GM21825 (cell line): ENCODE measurements around the gene DCAF11.

Experiments used
- ATAC-seq: cut with Tn5 transposase; IDR thresholded peaks from one replicate; pipeline ENCODE4 v1.9.1; 2021; ENCODE audit warnings: mild to moderate bottlenecking, moderate library complexity; ENCODE audit not compliant: unreplicated experiment

The DCAF11 gene

DNA sequence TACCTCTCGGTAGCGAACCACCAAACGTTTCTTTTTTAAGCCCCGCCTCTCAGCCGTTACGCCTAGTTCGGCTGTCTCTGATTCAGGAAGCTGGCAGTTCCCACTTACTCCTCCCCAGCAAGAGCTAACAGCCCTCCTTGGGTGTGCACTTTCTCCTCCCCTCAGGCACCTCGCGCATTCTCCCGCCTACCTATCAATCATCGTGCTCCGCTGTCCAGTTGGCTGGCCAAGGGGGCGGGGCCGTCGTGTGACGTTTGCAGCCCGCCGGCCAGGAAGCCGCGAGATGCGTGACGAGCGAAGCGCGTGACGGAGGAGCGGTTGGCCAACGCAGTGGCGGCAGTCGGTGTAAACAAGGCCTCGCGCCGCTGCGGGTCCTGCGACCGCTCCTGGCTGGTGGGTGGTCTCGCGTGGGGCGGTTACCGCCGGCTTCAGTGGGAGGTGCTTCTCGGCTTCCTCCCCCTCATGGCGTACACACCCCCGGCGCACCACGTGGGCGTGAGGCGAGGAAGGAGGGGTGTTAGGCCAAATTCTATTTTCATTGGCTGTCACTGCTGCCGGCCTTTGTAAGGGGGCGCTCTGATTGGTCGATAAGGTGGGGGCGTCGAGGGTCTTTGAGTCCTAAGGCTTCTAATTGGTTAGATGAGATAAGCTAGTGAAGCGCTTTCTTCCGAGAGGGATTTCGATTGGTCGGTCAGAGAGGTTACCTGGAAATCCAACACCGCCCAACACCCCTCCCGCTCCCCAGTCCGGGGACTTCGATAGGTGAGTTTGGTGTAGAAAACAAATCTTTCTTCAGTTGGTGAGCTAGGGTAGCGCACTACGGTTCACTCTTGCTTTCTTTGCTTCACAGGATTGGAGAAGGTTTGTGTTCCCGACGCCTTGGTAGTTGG is at the start of gene DCAF11, which contains the start of gene NRL:
Gene DCAF11 (plus strand): TSS at position 246 of the 890 bp plus-strand sequence. CDS start 818 bp downstream, outside the sequence.
Gene NRL (minus strand): TSS at position 418 of the 890 bp plus-strand sequence. CDS start 32,101 bp downstream, outside the sequence.
- peak; percentile 75 for ATAC-seq

GRCh38 chr14:24064856-24065255 is 49.7 kb upstream of the DCAF11 start:
- ATAC-seq = no peak

DNA sequence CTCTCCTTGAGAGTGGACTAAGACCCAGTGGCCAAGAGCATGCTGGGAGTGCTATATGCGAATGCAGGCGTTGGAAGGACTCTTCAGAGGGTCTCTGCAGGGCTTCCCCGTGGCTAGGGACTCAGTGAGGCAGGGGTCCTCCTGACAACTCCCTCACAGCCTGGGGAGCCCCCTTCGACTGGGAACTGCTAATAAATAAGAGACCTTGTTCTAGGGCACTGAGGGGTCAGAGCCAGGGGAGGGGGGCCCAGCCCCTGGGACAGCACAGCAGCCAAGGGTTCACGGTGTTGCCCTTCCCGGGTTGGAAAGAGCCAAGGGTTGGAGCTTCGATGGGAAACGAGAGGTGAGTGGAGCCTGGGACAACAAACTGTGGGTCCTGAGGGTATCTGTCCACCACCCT is 49.2 kb upstream of the DCAF11 start:
- no peak for ATAC-seq

DNA sequence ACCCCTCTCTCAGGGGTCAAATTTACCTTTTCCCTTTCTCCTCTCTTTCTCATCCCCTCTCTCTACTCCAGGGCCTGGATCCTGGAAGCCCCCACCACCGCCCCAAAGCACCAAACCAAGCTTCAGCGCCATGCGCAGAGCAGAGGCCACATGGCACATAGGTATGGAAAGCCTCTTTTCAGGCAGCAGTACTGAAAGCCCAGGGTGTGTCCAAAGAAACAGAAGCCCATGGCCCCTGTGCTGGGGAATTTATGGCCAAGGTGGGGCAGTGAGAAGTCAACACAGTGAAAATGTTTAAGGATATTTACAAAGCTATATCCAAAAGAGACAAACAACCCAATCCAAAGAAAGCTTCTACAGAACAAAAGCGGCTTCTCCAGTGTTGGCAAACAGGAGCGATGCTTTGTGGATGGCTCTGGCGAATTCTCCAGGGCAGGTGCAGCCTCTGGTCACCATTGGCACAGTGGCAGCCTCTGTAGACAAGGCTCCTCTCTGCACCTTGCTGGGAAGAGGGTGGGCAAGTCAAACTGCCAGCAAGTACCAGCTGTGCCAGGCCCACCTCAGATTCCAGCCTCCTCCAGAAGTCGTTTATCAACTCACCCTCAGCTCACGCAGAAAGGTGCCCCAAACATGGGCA is 48.0 kb upstream of the DCAF11 start:
- no peak for ATAC-seq

- no peak for ATAC-seq
These were observed 47.2 kb upstream of the DCAF11 start for GRCh38 chr14:24067133-24068082.

DNA sequence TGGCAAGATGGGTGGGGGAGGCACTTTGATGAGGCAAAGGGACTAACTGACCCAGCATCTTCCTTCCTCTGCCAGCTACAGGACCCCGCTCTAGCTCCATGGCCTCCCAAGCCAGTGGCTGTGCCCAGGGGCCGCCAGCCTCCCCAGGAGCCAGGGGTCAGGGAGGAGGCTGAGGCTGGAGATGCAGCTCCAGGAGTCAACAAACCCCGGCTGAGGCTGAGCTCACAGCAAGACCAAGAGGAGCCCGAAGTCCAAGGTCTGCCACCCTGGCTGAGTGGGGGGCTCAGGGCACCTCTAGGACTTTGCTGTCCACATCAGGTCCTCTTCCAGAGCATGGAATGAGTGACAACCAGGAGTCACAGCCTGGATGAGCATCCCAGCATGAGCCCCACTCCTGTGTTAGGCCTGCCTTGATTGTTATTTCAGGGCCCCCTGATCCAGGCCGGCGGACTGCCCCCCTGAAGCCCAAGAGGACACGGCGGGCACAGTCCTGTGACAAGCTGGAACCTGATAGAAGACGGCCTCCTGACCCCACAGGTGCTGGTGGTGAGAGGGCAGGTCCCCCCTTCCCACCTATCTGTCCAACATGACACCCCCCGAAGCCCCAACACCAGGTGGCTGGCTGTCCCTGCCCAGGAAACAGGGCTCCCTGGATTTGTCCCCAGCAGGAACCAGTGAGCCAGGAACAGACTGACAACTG is 45.7 kb upstream of the DCAF11 start:
- no peak for ATAC-seq

DNA sequence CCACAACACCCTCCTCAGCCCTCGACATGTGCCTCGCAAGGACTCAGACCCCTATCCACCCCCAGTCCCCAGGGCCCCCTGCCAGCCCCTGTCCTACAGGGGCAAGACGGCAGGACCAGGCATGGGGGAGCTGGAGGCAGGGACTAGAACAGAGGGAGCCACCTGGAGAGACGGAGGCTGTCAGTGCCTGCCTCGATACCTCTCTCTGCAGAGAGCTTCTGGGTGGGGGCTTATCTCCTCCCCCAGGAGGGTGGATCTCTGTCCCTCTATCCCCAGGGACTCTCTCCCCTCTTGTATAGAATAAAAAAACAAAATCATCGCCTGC is 45.2 kb upstream of the DCAF11 start:
- ATAC-seq = no peak

DNA sequence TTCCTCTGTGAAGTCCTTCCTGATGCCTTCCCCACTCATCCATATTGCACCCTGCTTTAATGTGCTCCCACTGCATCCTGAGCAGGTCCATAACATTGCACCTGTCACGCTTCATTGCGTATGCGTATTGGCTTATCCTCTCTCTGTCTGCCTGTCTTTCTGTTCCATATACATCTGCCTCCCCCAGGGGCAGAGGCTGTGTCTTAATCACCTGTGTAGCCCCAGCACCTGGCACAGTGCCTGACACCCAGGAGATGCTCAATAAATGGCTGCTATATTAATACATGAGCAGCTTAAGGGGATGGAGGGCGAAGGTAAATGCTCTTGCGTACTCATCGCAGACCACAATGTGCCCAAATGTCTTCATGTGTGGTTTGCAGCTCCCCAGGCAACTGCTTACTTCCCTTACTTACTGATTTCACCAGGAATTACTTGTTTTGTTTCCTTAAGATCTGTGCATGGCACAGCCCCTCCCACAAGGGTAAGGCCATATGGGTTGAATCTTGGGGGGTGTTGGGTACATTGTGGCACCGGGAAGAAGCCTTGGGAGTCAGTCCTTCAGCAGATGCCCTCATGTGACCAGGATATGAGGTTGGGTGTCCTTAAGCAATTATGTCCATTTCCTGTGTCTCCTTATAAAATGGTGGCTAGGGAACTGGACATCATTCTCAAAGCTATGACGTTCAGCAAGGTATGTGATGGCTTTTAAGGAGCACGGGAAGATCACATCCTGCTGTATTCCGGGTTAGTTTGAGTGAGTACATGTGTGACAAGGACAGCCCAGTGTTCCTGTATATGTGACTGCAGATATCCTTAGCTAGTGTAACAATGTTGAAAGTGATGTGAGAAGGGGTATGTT is 44.1 kb upstream of the DCAF11 start:
- no peak for ATAC-seq

DNA sequence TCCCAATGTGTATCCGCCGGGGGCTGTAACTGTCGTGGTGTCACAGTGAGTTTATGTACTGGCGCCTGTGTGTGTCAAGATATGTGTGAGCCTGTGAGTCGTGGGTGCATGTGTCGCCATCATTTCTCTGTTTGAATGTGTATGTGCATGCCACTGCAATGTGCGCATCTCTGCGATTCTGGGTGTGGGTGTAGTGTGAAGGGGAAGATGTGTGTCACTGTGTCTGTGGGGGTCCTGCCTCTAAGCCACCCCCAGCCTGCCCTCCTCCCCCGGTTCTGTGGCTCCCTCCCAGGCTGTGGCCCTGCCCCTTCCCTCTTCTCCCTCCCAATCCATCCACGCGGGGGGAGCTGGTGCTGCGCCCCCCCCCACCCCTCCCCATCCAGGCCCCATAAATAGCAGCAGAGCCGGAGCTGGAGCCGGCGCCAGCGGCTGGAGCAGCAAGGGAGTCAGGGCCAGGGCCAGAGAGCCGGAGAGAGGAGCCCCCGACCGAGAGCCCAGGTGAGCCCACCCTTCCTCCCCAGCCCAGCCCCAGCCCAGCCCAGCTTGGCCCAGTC is 43.4 kb upstream of the DCAF11 start, which contains the start of gene CPNE6:
Gene CPNE6 (plus strand): TSS at position 419 of the 554 bp plus-strand sequence. CDS start 1,375 bp downstream, outside the sequence.
- ATAC-seq = no peak

GRCh38 chr14:24071836-24072430 is 42.6 kb upstream of the DCAF11 start:
- no peak for ATAC-seq

- ATAC-seq = no peak
These were observed 42.1 kb upstream of the DCAF11 start for GRCh38 chr14:24072436-24072835.

DNA sequence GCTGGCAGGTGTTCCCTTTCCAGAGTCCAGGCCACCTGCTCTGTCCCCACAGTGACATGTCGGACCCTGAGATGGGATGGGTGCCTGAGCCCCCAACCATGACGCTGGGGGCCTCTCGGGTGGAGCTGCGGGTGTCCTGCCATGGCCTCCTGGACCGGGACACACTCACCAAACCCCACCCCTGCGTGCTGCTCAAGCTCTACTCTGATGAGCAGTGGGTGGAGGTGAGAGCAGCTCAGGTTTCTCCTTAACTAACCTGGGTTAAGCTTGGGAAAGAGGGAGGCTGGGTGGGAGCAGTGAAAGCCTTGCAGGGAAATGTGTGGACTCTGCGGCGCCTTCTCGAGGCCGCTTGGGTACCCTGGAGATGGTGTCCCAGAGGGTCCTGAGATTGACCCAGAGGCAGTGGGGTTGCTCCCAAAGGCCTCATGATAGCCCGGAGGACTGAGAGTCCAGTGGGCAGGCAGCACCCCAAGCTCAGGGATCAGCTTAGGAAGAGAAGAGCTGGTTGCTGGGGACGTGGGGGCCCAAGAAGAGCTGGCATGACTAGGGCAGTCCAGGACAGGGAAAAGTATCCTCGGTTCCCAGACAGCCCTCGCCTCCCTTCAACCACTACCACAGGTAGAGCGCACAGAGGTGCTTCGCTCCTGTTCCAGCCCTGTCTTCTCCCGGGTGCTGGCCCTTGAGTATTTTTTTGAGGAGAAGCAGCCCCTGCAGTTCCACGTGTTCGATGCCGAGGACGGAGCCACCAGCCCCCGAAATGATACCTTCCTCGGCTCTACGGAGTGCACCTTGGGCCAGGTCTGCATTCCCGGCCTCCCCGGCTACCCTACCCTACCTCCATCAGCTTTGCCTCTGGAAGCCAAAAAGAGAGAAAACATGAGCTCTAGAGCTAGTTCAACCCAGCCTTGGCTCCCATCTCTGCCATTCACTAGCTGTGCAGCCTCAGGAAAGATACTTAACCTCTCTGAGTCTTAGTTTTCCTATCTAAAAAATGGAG is 41.4 kb upstream of the DCAF11 start:
- ATAC-seq = no peak

- no peak for ATAC-seq
These were observed 39.7 kb upstream of the DCAF11 start for GRCh38 chr14:24074625-24075484.

GRCh38 chr14:24075485-24076301 is 38.9 kb upstream of the DCAF11 start:
- no peak for ATAC-seq

DNA sequence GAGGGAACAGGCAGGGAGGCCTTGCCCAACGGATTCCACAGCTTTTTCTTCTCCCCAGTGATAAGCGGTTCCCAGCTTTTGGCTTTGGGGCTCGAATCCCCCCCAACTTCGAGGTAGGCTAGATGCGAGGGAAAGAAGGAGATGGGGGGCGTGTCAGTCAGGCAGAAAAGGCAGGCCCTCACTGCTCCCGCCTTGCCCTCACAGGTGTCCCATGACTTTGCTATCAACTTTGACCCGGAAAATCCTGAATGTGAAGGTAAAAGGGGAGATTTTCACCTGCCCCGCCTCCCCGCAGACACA is 38.3 kb upstream of the DCAF11 start:
- ATAC-seq = no peak

- ATAC-seq = no peak
These were observed 37.5 kb upstream of the DCAF11 start for GRCh38 chr14:24077086-24077485.
